ENCODE measurements around the gene INPP5A.
"Not testable (repeated sequence)": the region's sequence is repeated elsewhere in the genome, so short reads cannot be mapped to it uniquely, and the experiment has no call there.

Gene INPP5A

DNA sequence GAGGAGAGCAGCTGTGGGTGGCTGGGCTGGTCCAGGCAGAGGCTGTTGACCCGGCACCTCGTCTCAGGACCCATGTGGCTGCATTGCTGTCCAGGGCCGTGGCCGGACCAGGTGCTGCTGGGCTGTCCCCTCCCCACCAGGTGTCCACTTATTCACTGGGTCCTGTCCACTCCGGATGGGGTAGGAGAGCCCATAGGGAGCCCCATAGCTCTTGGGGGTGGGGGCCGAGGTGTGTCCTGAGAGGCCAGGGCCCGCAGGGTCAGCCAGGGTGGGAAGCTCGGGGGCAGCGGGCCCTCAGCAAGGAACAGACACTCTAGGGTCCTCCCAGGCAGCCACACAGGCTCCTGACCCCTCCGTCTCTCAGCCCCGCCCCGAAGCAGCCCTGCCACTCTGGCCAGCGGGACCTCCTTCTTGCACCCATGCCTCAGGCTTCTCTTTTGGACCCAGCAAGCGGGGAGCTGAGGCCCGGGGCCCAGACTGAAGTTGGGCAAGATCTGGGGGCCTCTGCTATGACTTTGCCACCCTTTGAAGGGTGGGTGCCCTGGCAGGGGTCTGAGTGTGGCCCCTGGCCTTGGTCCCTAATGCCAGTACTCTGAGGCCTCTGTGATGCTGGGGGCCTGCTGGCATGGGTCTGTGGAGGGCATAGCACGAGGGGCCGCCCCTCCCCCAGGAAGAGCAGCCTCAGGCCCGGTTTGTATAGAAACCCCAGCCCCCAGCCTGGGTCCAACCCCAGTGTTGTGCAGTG is 162.0 kb downstream of the INPP5A start:
- no peak for DNase-seq

DNA sequence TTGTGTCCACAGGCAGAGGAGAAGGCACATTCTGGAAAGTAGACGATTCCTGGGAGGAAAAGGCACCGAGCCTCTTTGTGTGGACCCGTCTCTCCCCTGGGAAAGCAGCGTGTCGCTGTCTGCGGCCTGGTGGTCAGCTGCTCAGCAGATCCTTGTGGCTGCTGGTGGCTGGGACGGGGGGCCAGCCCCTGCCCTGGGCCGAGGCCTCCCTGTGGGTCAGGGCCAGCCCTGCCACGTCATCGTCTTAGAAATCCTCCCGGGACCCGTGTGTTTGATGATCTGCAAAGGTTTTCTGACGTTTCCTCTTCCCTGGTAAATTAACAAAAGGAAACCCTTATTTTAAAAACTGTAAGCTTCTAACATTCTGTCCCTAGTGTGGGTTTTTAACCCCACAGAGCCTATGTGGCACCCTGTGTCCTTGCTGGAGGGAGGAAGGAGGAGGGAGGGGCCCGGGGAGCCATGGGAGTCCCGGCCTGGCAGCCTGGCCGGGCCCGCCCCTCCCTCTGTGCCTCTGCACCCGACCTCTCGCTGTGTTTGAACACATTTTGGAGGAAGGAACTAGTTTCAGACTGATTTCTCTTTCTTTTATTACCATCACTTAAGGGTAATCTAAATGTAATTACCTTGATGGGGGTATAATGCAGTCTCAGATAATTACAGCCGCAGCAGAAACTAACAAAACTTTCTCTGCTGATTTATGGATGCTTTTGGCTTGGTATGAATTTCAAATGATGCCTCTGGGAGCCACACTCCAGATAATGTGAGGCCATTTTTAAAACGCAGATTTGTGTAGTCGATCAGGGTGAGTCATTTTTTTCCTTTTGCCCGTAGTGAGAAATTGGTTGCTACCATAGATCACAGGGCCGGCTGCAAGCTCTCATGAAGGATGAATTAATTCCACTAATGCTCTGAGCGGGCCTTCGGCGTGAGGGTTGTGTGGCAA is 162.8 kb downstream of the INPP5A start:
- DNase-seq: no peak

DNA sequence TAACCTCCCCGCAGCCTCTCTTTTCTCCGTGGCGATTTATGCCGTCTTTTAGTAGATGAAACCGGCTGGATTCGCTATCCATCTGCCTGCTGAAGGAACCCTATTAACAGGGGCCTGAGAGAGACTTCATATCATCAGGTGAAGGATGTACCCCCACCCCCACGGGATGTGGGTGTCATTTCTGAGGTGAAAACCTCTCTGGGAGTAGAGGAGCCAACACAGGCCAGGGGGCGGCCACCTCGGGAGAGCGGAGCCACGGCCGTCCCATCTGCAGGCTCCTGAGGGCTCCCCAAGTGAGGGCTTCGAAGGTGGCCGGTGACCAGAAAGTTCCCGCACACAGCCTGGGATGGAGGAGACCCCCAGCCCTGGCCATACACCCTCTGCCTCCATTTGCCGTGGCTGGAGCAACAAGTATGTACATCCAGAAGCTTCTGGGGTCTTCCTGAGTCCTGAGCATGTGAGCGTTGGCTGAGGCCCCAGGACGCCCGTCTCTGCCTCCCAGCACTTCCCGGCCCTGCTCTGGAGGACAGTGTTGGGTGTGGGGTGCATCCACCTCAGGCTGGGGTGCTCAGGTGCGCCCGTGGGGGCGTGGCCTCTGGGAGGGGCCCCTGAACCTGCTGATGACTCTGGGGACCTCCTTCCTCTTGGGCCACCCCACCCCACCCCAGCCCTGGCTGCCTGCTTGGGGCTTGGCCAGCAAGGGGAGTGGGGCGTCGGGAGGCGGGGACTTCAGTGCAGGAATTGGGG is 163.7 kb downstream of the INPP5A start:
- DNase-seq: no peak

DNA sequence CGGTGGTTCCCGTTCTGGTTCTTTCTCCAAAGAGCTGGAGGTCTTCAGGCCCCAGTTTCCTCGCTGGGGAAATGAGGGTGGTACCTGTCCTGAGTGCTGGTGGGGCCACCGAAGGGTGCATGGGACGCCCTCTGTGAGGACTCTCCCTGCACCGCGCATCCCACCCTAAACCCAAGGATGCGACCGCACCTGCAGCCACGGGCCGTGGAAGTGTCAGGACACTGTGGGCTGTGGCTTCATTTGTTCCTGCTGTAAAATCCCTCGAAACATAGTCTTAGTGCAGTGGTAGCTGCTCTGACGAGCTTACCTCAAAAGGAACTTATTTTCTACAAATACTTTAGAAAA is 164.2 kb downstream of the INPP5A start:
- DNase-seq: no peak

DNA sequence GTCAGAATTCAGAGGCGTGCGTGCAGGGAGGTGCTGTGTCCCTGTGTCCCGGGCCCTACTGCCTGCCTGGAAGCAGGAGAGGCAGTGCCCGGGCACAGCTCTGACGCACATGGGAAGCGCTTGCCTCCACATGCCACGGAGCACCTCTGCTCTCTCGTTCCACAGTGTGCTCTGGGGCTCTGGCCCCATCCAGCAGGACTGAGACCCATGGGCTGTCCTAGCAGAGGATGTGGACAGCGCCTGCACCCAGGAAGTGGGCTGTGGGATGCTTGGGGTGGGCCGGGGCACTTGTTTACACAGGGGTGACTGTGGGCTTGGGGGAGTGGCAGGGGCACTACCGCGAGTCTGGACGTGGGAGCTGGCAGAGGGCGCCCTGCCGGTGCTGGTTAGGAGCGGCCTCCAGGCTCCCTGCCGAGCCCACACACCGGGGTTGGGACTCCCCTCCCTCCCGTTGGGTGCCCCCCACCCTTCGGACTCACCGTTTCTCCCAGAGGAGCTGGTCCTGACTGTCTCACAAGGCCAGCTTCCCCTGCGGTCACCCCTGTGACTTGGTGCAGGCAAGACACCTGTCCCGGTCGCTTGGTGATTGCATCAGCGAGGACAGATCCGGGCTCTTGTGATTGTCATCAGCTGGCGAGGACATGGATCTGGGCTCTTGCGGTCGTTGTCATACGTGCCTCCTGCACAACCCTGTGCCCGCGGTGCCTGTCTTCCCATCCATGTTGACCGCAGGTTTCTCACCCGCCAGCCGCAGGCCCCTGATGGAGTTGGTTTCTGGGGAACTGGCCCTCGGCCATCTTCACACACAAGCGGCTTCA is 165.2 kb downstream of the INPP5A start:
- no peak for DNase-seq

DNA sequence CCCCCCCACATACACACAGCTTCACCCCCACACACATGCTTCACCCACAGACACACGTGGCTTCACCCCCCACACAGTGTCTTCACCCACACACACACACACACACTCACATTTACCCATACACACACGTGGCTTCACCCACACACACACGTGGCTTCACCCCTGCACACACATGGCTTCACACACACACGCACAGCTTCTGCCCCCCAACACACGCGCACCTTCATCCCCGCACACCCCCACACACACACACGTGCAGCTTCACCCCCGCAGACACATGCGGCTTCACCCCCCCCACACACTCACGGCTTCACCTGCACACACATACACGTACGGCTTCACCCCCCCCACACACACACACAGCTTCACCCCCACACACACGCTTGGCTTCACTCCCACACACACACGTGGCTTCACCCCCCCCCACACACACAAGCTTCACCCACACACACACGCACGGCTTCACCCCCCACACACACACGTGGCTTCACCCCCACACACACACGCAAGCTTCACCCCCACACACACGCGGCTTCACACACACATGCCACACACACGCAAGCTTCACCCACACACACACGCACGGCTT is 165.9 kb downstream of the INPP5A start:
- DNase-seq: no peak

DNA sequence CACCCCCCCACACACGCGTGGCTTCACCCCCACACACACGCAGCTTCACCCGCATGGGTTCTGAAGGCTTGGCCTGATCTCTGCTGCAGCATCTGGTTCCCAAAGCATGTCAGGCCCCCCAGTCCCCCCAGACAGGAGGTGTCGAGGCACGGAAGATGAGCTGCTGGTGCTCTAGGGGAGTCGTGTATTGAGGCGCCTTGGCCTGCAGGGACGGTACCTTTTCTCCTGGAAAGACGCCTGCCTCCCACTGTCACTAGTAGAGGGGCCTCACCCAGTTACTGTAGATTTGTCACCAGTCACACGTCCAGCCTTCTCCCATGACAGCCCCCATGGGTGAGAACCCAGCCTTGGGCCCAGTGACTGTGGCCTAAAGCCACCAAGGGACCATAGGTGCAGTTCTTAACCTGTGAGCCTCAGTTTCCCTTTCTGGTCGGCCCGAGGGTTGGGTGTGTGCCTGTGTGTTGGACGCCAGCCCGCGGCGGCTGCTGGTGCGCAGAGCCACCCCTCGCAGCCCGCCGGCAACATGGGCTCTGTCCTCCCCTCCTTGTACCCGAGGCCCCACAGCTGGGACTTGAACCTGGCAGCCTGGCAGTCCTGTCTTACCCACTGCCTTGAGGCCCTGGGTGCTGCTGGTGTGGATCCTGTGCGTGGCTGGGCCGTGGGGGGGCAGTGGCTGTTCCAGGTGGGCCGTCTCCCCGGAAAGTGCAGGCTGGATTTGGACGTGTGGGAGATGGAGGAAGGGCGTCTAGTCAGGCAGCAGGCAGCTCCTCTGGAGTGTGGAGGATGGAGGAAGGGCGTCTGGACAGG is 166.6 kb downstream of the INPP5A start:
- no peak for DNase-seq

DNA sequence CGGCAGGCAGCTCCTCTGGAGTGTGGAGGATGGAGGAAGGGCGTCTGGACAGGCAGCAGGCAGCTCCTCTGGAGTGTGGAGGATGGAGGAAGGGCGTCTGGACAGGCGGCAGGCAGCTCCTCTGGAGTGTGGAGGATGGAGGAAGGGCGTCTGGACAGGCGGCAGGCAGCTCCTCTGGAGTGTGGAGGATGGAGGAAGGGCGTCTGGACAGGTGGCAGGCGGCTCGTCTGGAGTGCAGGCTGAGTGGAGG is 167.2 kb downstream of the INPP5A start:
- not testable (repeated sequence) for DNase-seq

DNA sequence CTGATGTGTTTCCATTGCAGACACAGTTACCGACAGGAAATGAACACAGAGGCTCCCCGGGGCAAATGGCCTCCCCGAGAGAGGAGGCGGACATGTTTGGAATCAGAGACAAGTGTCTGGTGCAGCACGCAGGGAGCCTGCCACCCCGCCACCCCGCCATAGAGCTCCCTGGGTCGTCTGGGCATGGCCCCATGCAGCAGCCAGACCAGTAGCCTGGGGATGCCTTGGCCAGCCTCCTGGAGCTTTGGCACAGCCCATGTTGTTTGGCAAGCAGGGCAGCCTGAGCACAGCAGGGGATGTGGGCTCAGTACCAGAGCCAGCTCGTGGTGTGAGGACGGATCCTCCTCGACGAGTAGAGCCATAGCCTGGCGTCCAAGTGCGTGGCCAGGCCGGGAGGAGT is 167.6 kb downstream of the INPP5A start:
- no peak for DNase-seq

DNA sequence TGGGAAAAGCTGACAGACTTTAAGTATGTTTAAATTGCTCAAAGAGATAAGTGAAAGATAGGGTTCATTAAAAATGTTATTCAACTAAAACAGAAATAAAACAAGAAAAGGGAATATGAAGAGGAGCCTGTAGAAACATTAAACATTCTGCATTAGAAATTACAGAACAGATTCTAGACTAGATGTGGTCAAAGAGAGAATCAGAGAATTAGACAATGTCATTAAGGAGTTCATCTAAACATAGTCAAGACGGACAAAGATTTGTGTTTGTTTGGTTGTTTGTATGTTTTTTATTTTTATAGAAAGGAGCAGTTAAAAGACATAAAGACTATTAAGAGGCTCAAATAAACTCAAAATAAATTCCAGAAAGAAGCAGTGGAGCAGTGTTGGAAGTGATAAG is 168.4 kb downstream of the INPP5A start:
- no peak for DNase-seq

DNA sequence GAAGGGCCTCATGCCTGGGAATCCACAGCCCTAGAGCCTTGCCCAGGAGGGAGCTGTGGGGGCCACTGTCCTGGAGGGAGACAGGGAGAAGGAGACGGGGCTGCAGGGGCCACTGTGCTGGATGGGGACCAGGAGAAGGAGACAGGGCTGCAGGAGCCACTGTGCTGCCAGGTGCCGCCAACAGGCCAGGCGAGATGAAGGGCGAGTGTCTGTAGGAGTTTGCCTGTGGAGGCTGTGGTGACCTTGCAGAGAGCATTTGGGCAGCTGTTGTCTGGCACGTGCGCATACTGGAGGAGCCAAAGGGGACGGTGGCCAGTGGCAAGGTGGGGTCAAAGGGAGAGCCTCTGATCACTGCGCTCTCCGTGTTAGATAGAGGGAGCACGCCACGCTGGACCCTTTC is 169.1 kb downstream of the INPP5A start:
- no peak for DNase-seq

DNA sequence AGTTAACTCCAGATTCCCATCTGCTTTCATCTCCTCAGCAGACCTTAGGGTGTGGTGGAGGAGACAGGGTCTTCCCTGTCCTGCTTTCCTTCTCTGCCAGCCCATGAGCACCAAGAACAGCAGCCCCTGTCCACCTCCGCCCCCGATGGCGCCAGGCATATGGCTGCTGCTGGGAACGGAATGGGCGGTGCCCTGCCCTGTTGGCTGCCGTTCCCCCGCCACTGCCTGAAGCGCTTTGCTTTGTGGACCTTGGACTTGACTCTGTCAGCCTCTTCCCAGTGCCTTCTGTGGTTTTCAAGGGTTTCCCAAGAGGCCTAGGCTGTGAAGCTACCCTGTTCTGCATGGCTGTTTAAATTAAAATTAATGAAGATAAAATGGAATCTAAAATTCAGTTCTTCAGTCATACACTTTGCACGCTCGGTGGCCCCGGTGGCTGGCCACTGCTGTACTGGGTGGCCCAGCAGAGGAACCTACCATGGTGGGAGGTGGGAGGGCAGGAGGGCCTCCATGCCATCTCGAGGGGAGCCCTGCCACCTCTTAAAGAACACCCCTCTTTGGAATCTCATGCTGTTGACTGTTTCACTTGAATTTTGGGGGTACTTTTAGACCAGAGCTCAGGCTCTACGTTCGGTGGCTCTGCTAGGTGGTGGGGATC is 169.7 kb downstream of the INPP5A start:
- no peak for DNase-seq

DNA sequence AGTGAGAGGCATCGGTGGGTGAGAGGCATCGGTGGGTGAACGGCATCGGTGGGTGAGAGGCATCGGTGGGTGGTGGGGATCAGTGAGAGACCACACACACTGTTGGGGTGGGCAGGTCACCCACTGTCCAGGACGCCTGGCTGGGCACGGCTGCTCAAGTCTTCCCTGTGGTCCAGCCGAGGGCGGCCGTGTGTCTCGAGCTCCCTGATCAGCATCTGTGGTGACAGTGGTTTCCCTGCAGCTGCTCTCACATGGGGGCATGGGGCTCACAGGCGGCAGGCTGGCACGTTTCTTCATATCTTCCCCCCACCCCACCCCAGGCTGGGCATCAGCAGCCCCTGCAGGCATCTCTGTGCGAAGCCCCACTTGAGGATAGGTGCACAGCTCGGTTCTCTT is 170.2 kb downstream of the INPP5A start:
- DNase-seq: no peak

DNA sequence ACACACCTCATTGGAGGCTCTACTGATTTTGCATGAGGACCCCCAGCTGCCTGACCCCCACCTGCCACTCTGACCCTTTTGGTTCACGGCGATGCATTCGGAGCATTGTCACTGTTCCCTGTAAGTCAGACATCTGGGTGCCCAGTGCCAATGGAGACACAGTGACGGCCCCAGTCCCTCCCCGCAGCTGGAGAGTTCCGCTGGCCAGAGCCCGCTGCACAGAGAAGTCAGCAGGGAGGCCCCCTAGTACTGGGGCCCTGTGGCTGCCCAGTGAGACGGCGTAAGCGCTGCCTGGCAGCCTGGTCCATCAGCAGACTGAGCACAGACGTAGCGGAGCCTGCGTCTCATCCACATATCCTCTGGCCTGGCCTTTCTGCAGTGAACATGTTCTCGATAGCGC is 170.9 kb downstream of the INPP5A start:
- no peak for DNase-seq

DNA sequence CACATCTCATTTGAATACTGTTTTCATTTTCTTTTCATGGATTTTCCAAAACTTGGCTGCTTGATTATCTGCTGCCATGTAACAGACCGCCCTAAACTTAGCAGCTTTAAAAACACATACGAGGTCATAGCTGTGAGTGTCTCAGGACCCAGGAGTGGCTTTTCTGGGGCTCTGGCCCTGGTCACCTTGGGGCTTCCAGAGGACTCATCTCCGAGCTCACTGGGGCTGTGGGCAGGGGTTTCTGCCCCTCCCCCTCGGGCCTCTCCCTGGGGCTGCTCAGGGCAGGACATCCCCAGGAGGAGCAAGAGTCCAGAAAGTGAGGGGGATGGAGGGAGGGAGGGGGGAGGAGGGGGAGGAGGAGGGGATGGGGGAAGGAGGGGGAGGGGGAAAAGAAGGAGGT is 171.3 kb downstream of the INPP5A start:
- no peak for DNase-seq

DNA sequence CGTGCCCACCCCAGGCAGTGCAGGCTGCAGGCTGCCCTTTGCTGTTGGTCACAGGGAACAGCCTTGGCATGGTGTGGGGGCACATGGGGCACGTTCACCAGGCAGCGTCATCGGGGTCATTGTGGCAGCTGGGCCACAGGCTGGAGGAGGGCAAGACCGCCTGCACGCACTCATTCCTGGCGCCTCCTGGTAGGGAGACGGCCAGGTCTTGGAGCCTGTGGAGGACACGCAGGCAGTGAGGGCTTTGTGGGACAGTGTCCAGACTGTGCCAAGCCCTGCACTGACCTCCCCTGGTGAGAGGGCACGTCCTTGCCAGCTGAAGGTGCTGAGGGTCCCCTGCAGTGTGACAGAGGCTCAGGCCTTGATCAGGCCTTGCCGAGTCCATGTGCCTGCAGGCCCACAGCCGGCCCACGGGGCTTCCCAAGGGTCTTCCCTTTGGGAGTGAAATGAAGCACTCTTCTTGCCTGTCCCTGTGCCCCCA is 171.9 kb downstream of the INPP5A start:
- no peak for DNase-seq

DNA sequence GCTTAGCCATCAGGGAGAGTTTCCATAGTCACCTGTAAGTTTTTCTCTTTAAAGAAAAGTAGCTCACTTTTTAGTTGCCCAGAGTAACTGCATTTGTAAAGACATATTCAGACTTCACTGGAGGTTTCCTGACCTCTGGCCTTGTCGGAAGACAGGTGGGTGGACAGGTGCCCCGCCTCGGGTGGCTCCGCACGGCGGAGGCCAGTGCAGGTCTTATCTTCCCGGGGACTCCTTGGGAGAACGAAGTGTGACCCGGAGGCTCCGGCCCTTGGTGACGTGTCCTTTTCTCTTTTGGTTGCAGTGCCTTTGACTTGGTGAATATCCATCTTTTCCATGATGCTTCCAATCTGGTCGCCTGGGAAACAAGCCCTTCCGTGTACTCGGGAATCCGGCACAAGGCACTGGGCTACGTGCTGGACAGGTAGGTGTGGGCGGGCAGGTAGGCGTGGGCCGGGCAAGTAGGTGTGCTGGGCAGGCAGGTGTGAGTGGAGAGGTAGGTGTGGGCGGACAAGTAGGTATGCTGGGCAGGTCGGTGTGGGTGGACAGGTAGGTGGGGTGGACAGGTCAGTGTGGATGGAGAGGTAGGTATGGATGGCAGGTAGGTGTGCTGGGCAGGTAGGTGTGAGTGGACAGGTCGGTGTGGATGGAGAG is 172.6 kb downstream of the INPP5A start:
- no peak for DNase-seq

DNA sequence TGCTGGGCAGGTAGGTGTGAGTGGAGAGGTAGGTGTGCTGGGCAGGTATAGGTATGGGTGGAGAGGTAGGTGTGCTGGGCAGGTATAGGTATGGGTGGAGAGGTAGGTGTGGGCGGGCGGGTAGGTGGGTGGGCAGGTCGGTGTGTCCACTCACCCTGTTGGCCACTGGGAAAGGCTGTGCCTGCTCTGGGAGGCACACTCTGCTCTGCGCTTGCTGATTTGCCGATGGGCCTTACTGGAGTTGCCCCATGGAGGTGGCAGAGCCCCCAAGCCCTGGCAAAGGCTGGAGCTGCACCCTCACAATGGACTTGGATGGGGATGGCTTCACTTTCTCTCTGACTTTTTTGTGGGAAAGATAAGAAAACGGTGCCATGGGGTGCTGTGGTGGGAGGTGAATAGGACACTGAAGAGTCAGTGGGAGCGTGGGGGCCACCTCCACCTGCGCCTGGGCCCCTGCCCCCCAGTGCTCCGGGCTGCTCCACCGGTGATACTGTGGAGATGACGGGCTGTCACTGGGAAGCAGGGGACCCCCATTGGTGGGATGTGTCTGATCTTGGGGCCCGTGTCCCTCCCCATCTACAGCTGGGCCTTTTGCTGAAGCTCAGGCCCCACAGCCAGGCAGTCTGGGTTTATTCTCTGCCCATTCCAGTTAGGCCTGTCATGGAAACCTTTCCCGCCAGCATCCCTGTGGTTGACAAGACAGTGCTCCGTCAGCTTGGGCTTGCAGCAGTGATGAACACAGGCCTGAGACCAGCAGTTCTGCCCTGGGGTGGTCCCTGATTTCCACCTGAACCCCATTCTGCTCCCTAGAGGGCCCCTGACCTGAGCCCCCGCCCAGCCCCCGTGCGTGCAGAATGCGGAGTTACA is 173.4 kb downstream of the INPP5A start:
- DNase-seq: no peak

DNA sequence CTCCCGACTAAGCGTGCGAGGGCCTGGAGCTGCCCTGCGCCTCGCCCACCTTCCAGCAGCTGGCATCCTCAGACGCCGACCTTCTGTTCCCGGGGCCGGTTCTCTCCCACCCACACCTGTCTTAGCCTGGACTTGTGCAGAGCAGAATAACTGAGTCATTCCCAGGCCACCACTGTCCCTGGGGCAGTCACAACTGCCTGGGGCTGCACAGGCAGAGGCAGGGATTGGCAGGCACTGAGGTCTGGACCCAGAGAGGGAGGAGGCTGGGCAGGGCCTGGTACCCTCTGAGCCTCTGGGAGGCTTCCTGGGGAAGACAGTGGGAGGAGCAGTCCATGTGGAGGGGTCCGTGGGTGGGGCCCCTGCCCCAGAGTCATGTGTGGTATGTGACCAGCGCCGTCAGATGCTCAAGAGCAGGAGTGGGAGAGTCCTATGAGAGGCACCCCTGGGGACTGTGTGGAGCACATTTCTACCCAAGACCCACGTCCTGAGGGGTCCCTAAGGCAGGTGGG is 174.1 kb downstream of the INPP5A start:
- DNase-seq: no peak

Data from activated effector memory CD4-positive, alpha-beta T cell treated with Interleukin-2 at 50 U/mL for 16 hours (primary cell).